DMS153 (cell line): Measurements from ENCODE around the gene PNPO.
"Not testable (repeated sequence)": the region's sequence is repeated elsewhere in the genome, so short reads cannot be mapped to it uniquely, and the experiment has no call there.

Experiments used
- DNase-seq: peaks from one replicate; lab custom pipeline; 2025; lab: John Stamatoyannopoulos, UW

Gene PNPO

GRCh38 chr17:47975189-47975822 lies 33.9 kb downstream of the PNPO start:
- DNase-seq = no peak

GRCh38 chr17:47975823-47976205 lies 34.4 kb downstream of the PNPO start:
- no peak for DNase-seq

- DNase-seq = no peak
Measured at GRCh38 chr17:47978324-47978723, 37.0 kb downstream of the PNPO start.

- no peak for DNase-seq
Measured at GRCh38 chr17:47980541-47980940, 39.2 kb downstream of the PNPO start.

GRCh38 chr17:47981462-47981861 lies 40.1 kb downstream of the PNPO start:
- DNase-seq = no peak

GRCh38 chr17:47982091-47982617 lies 40.8 kb downstream of the PNPO start:
- no peak for DNase-seq

- DNase-seq = no peak
Measured at GRCh38 chr17:47982645-47983390, 41.4 kb downstream of the PNPO start.

- DNase-seq = no peak
Measured at GRCh38 chr17:47983492-47984223, 42.3 kb downstream of the PNPO start.

GRCh38 chr17:47986520-47986919 lies 45.1 kb downstream of the PNPO start:
- DNase-seq = no peak

- peak; percentile 11 for DNase-seq
Measured at GRCh38 chr17:47987240-47987835, 46.0 kb downstream of the PNPO start.

GRCh38 chr17:47988445-47988844 lies 47.1 kb downstream of the PNPO start:
- DNase-seq = not testable (repeated sequence)

GRCh38 chr17:47989159-47989558 lies 47.8 kb downstream of the PNPO start:
- no peak for DNase-seq

- no peak for DNase-seq
Measured at GRCh38 chr17:47989700-47990099, 48.3 kb downstream of the PNPO start.

GRCh38 chr17:47990962-47991731 lies 49.8 kb downstream of the PNPO start:
- DNase-seq = no peak

- DNase-seq = no peak
Measured at GRCh38 chr17:47992216-47992615, 50.8 kb downstream of the PNPO start.

- no peak for DNase-seq
Measured at GRCh38 chr17:47993031-47993564, 51.7 kb downstream of the PNPO start.

- no peak for DNase-seq
Measured at GRCh38 chr17:47993964-47994363, 52.6 kb downstream of the PNPO start.

- DNase-seq = no peak
Measured at GRCh38 chr17:47994724-47995123, 53.4 kb downstream of the PNPO start.

GRCh38 chr17:47995241-47995935 lies 54.0 kb downstream of the PNPO start:
- no peak for DNase-seq

GRCh38 chr17:47996201-47996600 lies 54.8 kb downstream of the PNPO start:
- no peak for DNase-seq

- no peak for DNase-seq
Measured at GRCh38 chr17:47997586-47997985, 56.2 kb downstream of the PNPO start.
